Activated naive CD8-positive, alpha-beta T cell treated with anti-CD3 and anti-CD28 coated beads, Interleukin-2, amount 50 U/mL, for 24 hours (primary cell): ENCODE results near the gene CSTPP1.

Experiments used
- ATAC-seq: fragments of 150-1000 bp; cut with Tn5 transposase; one replicate; pipeline ENCODE4 v1.10.0; 2021
- DNase-seq: peaks from one replicate; pipeline ENCODE4 v3.0.0; 2021
- H3K27ac Mint-ChIP-seq: one replicate; pipeline ENCODE4 v1.8.0; 2021; ENCODE audit warnings: mild to moderate bottlenecking, mixed read lengths
- H3K27me3 Mint-ChIP-seq: one replicate; pipeline ENCODE4 v1.8.0; 2021; ENCODE audit warnings: mixed read lengths
- H3K36me3 Mint-ChIP-seq: one replicate; pipeline ENCODE4 v1.8.0; 2021; ENCODE audit warnings: low read depth, mixed read lengths
- H3K4me1 Mint-ChIP-seq: one replicate; pipeline ENCODE4 v1.8.0; 2021; ENCODE audit warnings: mixed read lengths
- H3K4me3 Mint-ChIP-seq: one replicate; pipeline ENCODE4 v1.8.0; 2021; ENCODE audit warnings: mild to moderate bottlenecking, moderate library complexity, mixed read lengths
- H3K9me3 Mint-ChIP-seq: one replicate; pipeline ENCODE4 v1.8.0; 2021; ENCODE audit warnings: mixed read lengths

Gene CSTPP1

GRCh38 chr11:47156333-47156732, 219.8 kb downstream of the CSTPP1 start:
- Mint-ChIP-seq H3K4me3 (no peak overlapping the region), H3K4me1 (peaks cover 32% of the 10 kb centered on the region), H3K9me3 (no peaks in the 10 kb centered on the region), H3K27me3 (no peaks in the 10 kb centered on the region), H3K36me3 (no peaks in the 10 kb centered on the region), H3K27ac (no peak overlapping the region)
- ATAC-seq (no peak), DNase-seq (no peak)

GRCh38 chr11:47156951-47157350, 220.4 kb downstream of the CSTPP1 start:
- ATAC-seq, result no peak
- H3K4me1 Mint-ChIP-seq, result peaks cover 32% of the 10 kb centered on the region
- H3K9me3 Mint-ChIP-seq, result no peaks in the 10 kb centered on the region
- H3K27ac Mint-ChIP-seq, result no peak overlapping the region
- DNase-seq, result no peak
- no peaks in the 10 kb centered on the region for H3K36me3 Mint-ChIP-seq
- no peaks in the 10 kb centered on the region for H3K27me3 Mint-ChIP-seq
- no peak overlapping the region for H3K4me3 Mint-ChIP-seq

DNA sequence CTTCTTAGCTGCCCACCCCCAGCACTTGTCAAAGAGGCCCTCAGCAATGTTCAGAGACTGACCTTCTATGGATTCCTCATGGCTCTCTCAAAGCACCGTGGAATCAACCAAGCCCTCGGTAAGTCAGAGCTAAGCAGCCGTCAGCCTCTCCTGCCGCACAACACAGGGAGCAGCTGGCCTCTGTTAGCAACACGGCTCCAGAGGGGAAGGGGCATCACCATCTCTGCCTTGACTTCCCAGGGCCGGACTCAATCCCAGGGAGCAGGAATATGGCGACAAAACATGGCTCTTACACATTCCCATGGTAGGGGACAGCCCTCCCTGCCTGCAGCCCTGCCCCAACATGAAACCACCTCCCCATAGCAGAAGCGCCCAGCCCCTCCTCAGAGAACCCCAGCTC, 221.2 kb downstream of the CSTPP1 start:
- Mint-ChIP-seq H3K4me3 (no peak overlapping the region), H3K9me3 (no peaks in the 10 kb centered on the region), H3K27ac (no peak overlapping the region), H3K36me3 (no peaks in the 10 kb centered on the region), H3K4me1 (peaks cover 29% of the 10 kb centered on the region), H3K27me3 (no peaks in the 10 kb centered on the region)
- DNase-seq (no peak), ATAC-seq (no peak)

DNA sequence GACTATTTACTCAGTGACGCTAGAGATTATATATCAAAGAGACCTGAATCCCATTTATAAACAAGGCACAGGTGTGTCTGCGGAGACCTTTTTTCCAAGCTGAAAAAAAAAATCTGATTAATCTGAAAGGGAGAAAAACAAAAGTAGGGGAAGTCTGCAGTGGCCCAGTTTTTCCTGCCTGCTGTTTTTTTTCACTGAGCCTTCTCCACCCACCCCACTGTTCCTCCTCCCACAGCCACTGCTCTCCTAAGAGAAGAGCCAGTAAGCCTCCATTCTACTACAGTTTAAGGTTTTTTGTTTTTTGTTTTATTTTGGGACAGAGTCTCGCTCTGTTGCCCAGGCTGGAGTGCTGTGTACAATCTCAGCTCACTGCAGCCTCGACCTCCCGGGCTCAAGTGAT, 221.7 kb downstream of the CSTPP1 start:
- Mint-ChIP-seq H3K4me3 (no peak overlapping the region), H3K36me3 (no peaks in the 10 kb centered on the region), H3K27ac (no peak overlapping the region), H3K27me3 (no peaks in the 10 kb centered on the region), H3K4me1 (peaks cover 25% of the 10 kb centered on the region), H3K9me3 (no peaks in the 10 kb centered on the region)
- ATAC-seq (no peak), DNase-seq (no peak)

GRCh38 chr11:47160753-47161133, 224.2 kb downstream of the CSTPP1 start:
- H3K36me3 Mint-ChIP-seq, result peaks cover 5% of the 10 kb centered on the region
- no peak for ATAC-seq
- H3K9me3 Mint-ChIP-seq, result no peaks in the 10 kb centered on the region
- H3K27me3 Mint-ChIP-seq, result no peaks in the 10 kb centered on the region
- H3K4me3 Mint-ChIP-seq, result no peak overlapping the region
- H3K4me1 Mint-ChIP-seq, result peaks cover 2% of the 10 kb centered on the region
- no peak overlapping the region for H3K27ac Mint-ChIP-seq
- no peak for DNase-seq

GRCh38 chr11:47161134-47161854, 224.7 kb downstream of the CSTPP1 start:
- no peak overlapping the region for H3K27ac Mint-ChIP-seq

GRCh38 chr11:47161890-47162289, 225.3 kb downstream of the CSTPP1 start:
- H3K27me3 Mint-ChIP-seq, result no peaks in the 10 kb centered on the region
- no peaks in the 10 kb centered on the region for H3K9me3 Mint-ChIP-seq
- H3K4me1 Mint-ChIP-seq, result peaks cover 2% of the 10 kb centered on the region
- DNase-seq (no peak), ATAC-seq (no peak)
- H3K27ac Mint-ChIP-seq, result peak overlapping the region; percentile 62
- peaks cover 9% of the 10 kb centered on the region for H3K36me3 Mint-ChIP-seq
- no peak overlapping the region for H3K4me3 Mint-ChIP-seq

More at GRCh38 chr11:47161134-47161854, 224.7 kb downstream of the CSTPP1 start:
- H3K4me1 Mint-ChIP-seq, result peaks cover 2% of the 10 kb centered on the region
- peak; percentile 71 for ATAC-seq
- no peaks in the 10 kb centered on the region for H3K27me3 Mint-ChIP-seq
- peaks cover 8% of the 10 kb centered on the region for H3K36me3 Mint-ChIP-seq
- H3K9me3 Mint-ChIP-seq, result no peaks in the 10 kb centered on the region
- peak; percentile 67 for DNase-seq
- H3K4me3 Mint-ChIP-seq, result no peak overlapping the region

DNA sequence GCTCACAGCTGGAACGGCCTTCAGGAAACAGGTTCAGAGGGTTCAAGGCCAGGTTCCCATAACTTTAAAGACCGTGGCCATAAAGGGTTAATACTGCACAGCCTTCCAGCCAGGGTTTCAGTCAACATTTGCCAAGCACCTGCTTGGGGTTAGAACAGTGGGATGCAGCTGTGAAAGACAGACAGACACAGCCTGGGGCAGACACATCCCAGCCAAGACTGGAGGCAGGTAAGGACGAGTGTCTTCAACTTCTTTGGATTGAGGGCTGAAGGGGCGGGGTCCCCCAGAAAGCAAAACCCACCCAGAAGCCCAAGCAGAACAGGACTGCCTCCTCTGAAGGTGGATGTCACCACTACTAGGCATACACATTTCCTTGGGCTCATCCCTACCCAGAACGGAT, 225.9 kb downstream of the CSTPP1 start:
- no peak overlapping the region for H3K4me3 Mint-ChIP-seq
- no peaks in the 10 kb centered on the region for H3K9me3 Mint-ChIP-seq
- no peak overlapping the region for H3K27ac Mint-ChIP-seq
- peaks cover 9% of the 10 kb centered on the region for H3K36me3 Mint-ChIP-seq
- peaks cover 2% of the 10 kb centered on the region for H3K4me1 Mint-ChIP-seq
- ATAC-seq (no peak), DNase-seq (no peak)
- no peaks in the 10 kb centered on the region for H3K27me3 Mint-ChIP-seq

- Mint-ChIP-seq H3K4me3 (no peak overlapping the region), H3K4me1 (peaks cover 2% of the 10 kb centered on the region), H3K9me3 (no peaks in the 10 kb centered on the region), H3K27me3 (no peaks in the 10 kb centered on the region), H3K36me3 (peaks cover 9% of the 10 kb centered on the region), H3K27ac (no peak overlapping the region)
- ATAC-seq (no peak), DNase-seq (no peak)
These were observed 226.6 kb downstream of the CSTPP1 start for GRCh38 chr11:47163193-47163592.

GRCh38 chr11:47163898-47164297, 227.3 kb downstream of the CSTPP1 start:
- H3K9me3 Mint-ChIP-seq, result no peaks in the 10 kb centered on the region
- no peaks in the 10 kb centered on the region for H3K4me1 Mint-ChIP-seq
- H3K27me3 Mint-ChIP-seq, result no peaks in the 10 kb centered on the region
- H3K36me3 Mint-ChIP-seq, result peaks cover 12% of the 10 kb centered on the region
- H3K4me3 Mint-ChIP-seq, result no peak overlapping the region
- H3K27ac Mint-ChIP-seq, result no peak overlapping the region
- ATAC-seq, result no peak
- no peak for DNase-seq

- Mint-ChIP-seq H3K4me1 (no peaks in the 10 kb centered on the region), H3K36me3 (peaks cover 12% of the 10 kb centered on the region), H3K27ac (no peak overlapping the region), H3K27me3 (no peaks in the 10 kb centered on the region), H3K4me3 (no peak overlapping the region), H3K9me3 (no peaks in the 10 kb centered on the region)
- DNase-seq (no peak), ATAC-seq (no peak)
These were observed 227.8 kb downstream of the CSTPP1 start for GRCh38 chr11:47164321-47164720.

- Mint-ChIP-seq H3K36me3 (peaks cover 12% of the 10 kb centered on the region), H3K27ac (no peak overlapping the region), H3K4me1 (no peaks in the 10 kb centered on the region)
These were observed 228.8 kb downstream of the CSTPP1 start for GRCh38 chr11:47165253-47165840.

GRCh38 chr11:47166368-47166767, 229.8 kb downstream of the CSTPP1 start:
- H3K27ac Mint-ChIP-seq, result no peak overlapping the region

More at GRCh38 chr11:47165253-47165840, 228.8 kb downstream of the CSTPP1 start:
- H3K27me3 Mint-ChIP-seq, result no peaks in the 10 kb centered on the region
- DNase-seq (no peak), ATAC-seq (no peak)
- no peaks in the 10 kb centered on the region for H3K9me3 Mint-ChIP-seq
- H3K4me3 Mint-ChIP-seq, result no peak overlapping the region

DNA sequence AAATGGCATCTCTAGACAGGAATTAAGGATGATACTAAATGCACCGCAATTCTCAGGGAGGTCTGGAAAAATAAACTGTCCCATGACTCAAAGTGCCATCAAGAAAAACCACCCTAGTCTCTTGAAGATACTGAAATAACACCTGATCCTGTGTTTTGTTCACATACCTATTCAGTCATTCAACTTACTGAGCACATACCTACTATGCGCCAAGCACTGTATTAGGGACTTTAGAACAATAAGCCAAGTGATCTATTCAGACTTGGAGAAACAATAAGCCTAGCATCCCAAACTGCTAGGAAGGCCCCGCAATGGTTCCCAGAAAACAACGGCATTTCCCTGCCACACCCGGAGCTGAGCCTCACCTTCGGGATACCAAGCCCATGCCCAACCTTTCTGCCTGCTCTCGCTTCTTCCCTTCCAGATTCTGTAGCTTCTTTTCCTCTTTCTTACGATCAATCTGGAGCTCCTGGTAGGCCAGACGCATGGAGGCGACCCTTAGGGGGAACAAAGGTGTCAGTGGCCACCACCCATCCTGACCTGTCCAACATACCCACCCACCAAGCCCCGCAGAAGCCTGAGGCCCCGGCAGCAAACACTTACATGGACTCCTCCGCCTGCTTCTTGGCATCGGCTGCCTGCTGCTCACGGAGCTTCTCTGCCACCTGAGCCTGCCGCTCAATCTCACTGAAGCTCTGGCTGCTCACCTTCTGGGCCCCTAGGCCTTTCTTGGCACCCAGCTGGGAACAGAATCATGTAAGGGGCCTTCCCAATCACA, 234.7 kb downstream of the CSTPP1 start:
- H3K9me3 Mint-ChIP-seq, result no peaks in the 10 kb centered on the region

More at GRCh38 chr11:47166368-47166767, 229.8 kb downstream of the CSTPP1 start:
- ATAC-seq, result no peak
- H3K27me3 Mint-ChIP-seq, result no peaks in the 10 kb centered on the region
- peaks cover 17% of the 10 kb centered on the region for H3K36me3 Mint-ChIP-seq
- no peak for DNase-seq
- no peaks in the 10 kb centered on the region for H3K9me3 Mint-ChIP-seq
- H3K4me3 Mint-ChIP-seq, result no peak overlapping the region
- no peaks in the 10 kb centered on the region for H3K4me1 Mint-ChIP-seq

DNA sequence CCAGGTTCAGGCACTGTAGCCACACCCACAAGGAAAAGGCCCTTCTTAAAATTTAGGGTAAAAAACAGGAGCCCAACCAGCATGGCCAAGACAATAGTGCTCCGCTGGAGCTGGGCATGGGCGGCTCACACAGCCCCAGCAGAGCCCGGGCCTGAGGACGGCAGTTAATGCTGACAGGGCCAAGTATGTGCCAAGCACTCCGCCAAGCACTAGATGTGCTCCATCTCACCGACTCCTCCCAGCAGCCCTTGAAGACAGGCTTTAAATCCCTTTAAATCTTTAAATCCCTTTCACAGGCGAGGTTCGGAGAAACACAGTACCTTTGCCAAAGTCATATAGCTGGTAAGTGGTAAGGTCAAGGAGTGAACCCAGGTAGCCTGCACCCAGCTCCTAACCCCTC, 235.3 kb downstream of the CSTPP1 start:
- no peak overlapping the region for H3K27ac Mint-ChIP-seq
- H3K27me3 Mint-ChIP-seq, result no peaks in the 10 kb centered on the region
- no peak for ATAC-seq
- H3K36me3 Mint-ChIP-seq, result peaks cover 25% of the 10 kb centered on the region
- peaks cover 29% of the 10 kb centered on the region for H3K4me1 Mint-ChIP-seq
- no peak for DNase-seq
- no peak overlapping the region for H3K4me3 Mint-ChIP-seq
- no peaks in the 10 kb centered on the region for H3K9me3 Mint-ChIP-seq

More for the DNA sequence above, 234.7 kb downstream of the CSTPP1 start:
- DNase-seq (no peak), ATAC-seq (no peak)
- Mint-ChIP-seq H3K4me3 (no peak overlapping the region), H3K4me1 (peaks cover 29% of the 10 kb centered on the region), H3K36me3 (peaks cover 26% of the 10 kb centered on the region), H3K27ac (no peak overlapping the region), H3K27me3 (no peaks in the 10 kb centered on the region)
